Activated naive CD8-positive, alpha-beta T cell treated with anti-CD3 and anti-CD28 coated beads, Interleukin-2, amount 10 ng/mL, durations not matched to agents 7 days and 5 days (primary cell): ENCODE results near the gene SLIT3. TPM values are rescaled to one million over a fixed set of nuclear protein-coding genes. Genes with fewer than 3 reads are reported as not detected.

Source experiments
- ATAC-seq: fragments of 150-1000 bp; cut with Tn5 transposase; one replicate; pipeline ENCODE4 v1.10.0; 2021; ENCODE audit warnings: low read depth, moderate library complexity
- POLR2A ChIA-PET: fragments of 350-600 bp; sonication (Branson Sonifier 250); formaldehyde crosslinking; loops from one replicate; lab custom pipeline; 2021; ENCODE audit warnings: antibody characterized with exemption; lab: Charles Lee
- DNase-seq: peaks from one replicate; pipeline ENCODE4 v3.0.0; 2021
- H3K27ac Mint-ChIP-seq: one replicate; pipeline ENCODE4 v1.8.0; 2022; ENCODE audit warnings: mild to moderate bottlenecking, mixed read lengths
- H3K27me3 Mint-ChIP-seq: one replicate; pipeline ENCODE4 v1.8.0; 2022; ENCODE audit warnings: mild to moderate bottlenecking, moderate library complexity, mixed read lengths
- H3K36me3 Mint-ChIP-seq: one replicate; pipeline ENCODE4 v1.8.0; 2021; ENCODE audit warnings: mild to moderate bottlenecking, mixed read lengths
- H3K4me1 Mint-ChIP-seq: one replicate; pipeline ENCODE4 v1.8.0; 2021; ENCODE audit warnings: mixed read lengths
- H3K4me3 Mint-ChIP-seq: one replicate; pipeline ENCODE4 v1.8.0; 2022; ENCODE audit warnings: mild to moderate bottlenecking, moderate library complexity, mixed read lengths
- H3K9me3 Mint-ChIP-seq: one replicate; pipeline ENCODE4 v1.8.0; 2021; ENCODE audit warnings: mixed read lengths
- total RNA-seq, 2 experiments: library from RNA; stranded (reverse); gene quantifications; one replicate each; pipeline ENCODE4 v1.2.3, GENCODE V29; 2021

The SLIT3 gene
- total RNA-seq, 2 experiments from 2014 or later: not detected

- no peak overlapping the region for H3K27ac Mint-ChIP-seq
- H3K36me3 Mint-ChIP-seq: no peaks in the 10 kb centered on the region
- POLR2A ChIA-PET: no interaction called here
- H3K9me3 Mint-ChIP-seq: no peaks in the 10 kb centered on the region
- DNase-seq (no peak), ATAC-seq (no peak)
- no peaks in the 10 kb centered on the region for H3K27me3 Mint-ChIP-seq
- H3K4me3 Mint-ChIP-seq: no peak overlapping the region
- H3K4me1 Mint-ChIP-seq: peaks cover 22% of the 10 kb centered on the region
These were observed 504.1 kb downstream of the SLIT3 start for GRCh38 chr5:168796593-168797580.

GRCh38 chr5:168796000-168796399 lies 504.9 kb downstream of the SLIT3 start:
- Mint-ChIP-seq H3K4me3 (no peak overlapping the region), H3K9me3 (no peaks in the 10 kb centered on the region), H3K36me3 (no peaks in the 10 kb centered on the region), H3K4me1 (peaks cover 18% of the 10 kb centered on the region), H3K27ac (no peak overlapping the region), H3K27me3 (no peaks in the 10 kb centered on the region)
- ATAC-seq (no peak), DNase-seq (no peak)
- POLR2A ChIA-PET: no interaction called here

- Mint-ChIP-seq H3K27ac (no peak overlapping the region), H3K36me3 (no peaks in the 10 kb centered on the region), H3K9me3 (no peaks in the 10 kb centered on the region), H3K4me3 (no peak overlapping the region), H3K4me1 (peaks cover 18% of the 10 kb centered on the region), H3K27me3 (no peaks in the 10 kb centered on the region)
- DNase-seq: no peak
- POLR2A ChIA-PET: no interaction called here
- no peak for ATAC-seq
These were observed 506.8 kb downstream of the SLIT3 start for GRCh38 chr5:168793841-168794837.

- Mint-ChIP-seq H3K9me3 (no peaks in the 10 kb centered on the region), H3K27me3 (no peaks in the 10 kb centered on the region), H3K27ac (no peak overlapping the region), H3K4me1 (peaks cover 9% of the 10 kb centered on the region), H3K4me3 (no peak overlapping the region), H3K36me3 (no peaks in the 10 kb centered on the region)
- ATAC-seq (no peak), DNase-seq (no peak)
- POLR2A ChIA-PET: no interaction called here
These were observed 508.3 kb downstream of the SLIT3 start for GRCh38 chr5:168792678-168793077.

GRCh38 chr5:168790671-168791250 lies 510.2 kb downstream of the SLIT3 start:
- Mint-ChIP-seq H3K4me3 (no peak overlapping the region), H3K27me3 (no peaks in the 10 kb centered on the region), H3K4me1 (peaks cover 6% of the 10 kb centered on the region), H3K36me3 (no peaks in the 10 kb centered on the region), H3K9me3 (no peaks in the 10 kb centered on the region), H3K27ac (no peak overlapping the region)
- DNase-seq: no peak
- no peak for ATAC-seq
- POLR2A ChIA-PET: no interaction called here

- Mint-ChIP-seq H3K27me3 (no peaks in the 10 kb centered on the region), H3K4me1 (peaks cover 6% of the 10 kb centered on the region), H3K9me3 (no peaks in the 10 kb centered on the region), H3K27ac (no peak overlapping the region), H3K36me3 (no peaks in the 10 kb centered on the region), H3K4me3 (no peak overlapping the region)
- POLR2A ChIA-PET: no interaction called here
- no peak for ATAC-seq
- DNase-seq: no peak
These were observed 510.8 kb downstream of the SLIT3 start for GRCh38 chr5:168790002-168790635.

GRCh38 chr5:168788786-168789185 lies 512.2 kb downstream of the SLIT3 start:
- DNase-seq: no peak
- H3K4me1 Mint-ChIP-seq: peaks cover 2% of the 10 kb centered on the region
- no peaks in the 10 kb centered on the region for H3K9me3 Mint-ChIP-seq
- H3K27me3 Mint-ChIP-seq: no peaks in the 10 kb centered on the region
- no peak overlapping the region for H3K27ac Mint-ChIP-seq
- POLR2A ChIA-PET: no interaction called here
- ATAC-seq: no peak
- no peak overlapping the region for H3K4me3 Mint-ChIP-seq
- no peaks in the 10 kb centered on the region for H3K36me3 Mint-ChIP-seq

GRCh38 chr5:168788107-168788506 lies 512.8 kb downstream of the SLIT3 start:
- Mint-ChIP-seq H3K27me3 (peaks cover 1% of the 10 kb centered on the region), H3K4me3 (no peak overlapping the region), H3K9me3 (no peaks in the 10 kb centered on the region), H3K4me1 (no peaks in the 10 kb centered on the region), H3K36me3 (no peaks in the 10 kb centered on the region), H3K27ac (no peak overlapping the region)
- POLR2A ChIA-PET: no interaction called here
- DNase-seq (no peak), ATAC-seq (no peak)

- POLR2A ChIA-PET: interaction anchor here (0.6 kb wide), 1 partner anchor 51 kb away, joined by 4 read pairs; no protein-coding TSS in a partner anchor
- Mint-ChIP-seq H3K9me3 (no peaks in the 10 kb centered on the region), H3K4me1 (no peaks in the 10 kb centered on the region), H3K27me3 (peaks cover 7% of the 10 kb centered on the region), H3K36me3 (no peaks in the 10 kb centered on the region), H3K4me3 (no peak overlapping the region), H3K27ac (no peak overlapping the region)
- DNase-seq (no peak), ATAC-seq (no peak)
These were observed 514.8 kb downstream of the SLIT3 start for GRCh38 chr5:168786147-168786546.

GRCh38 chr5:168784454-168784853 lies 516.5 kb downstream of the SLIT3 start:
- no peak for ATAC-seq
- no peak overlapping the region for H3K4me3 Mint-ChIP-seq
- no peak for DNase-seq
- POLR2A ChIA-PET: no interaction called here
- H3K9me3 Mint-ChIP-seq: no peaks in the 10 kb centered on the region
- no peaks in the 10 kb centered on the region for H3K4me1 Mint-ChIP-seq
- no peaks in the 10 kb centered on the region for H3K36me3 Mint-ChIP-seq
- H3K27me3 Mint-ChIP-seq: peaks cover 7% of the 10 kb centered on the region
- H3K27ac Mint-ChIP-seq: no peak overlapping the region

GRCh38 chr5:168781941-168782571 lies 518.9 kb downstream of the SLIT3 start:
- H3K4me1 Mint-ChIP-seq: no peaks in the 10 kb centered on the region
- H3K9me3 Mint-ChIP-seq: no peaks in the 10 kb centered on the region
- POLR2A ChIA-PET: no interaction called here
- no peak overlapping the region for H3K4me3 Mint-ChIP-seq
- ATAC-seq (no peak), DNase-seq (no peak)
- H3K27me3 Mint-ChIP-seq: peaks cover 7% of the 10 kb centered on the region
- H3K27ac Mint-ChIP-seq: no peak overlapping the region
- H3K36me3 Mint-ChIP-seq: no peaks in the 10 kb centered on the region

- no peaks in the 10 kb centered on the region for H3K36me3 Mint-ChIP-seq
- POLR2A ChIA-PET: no interaction called here
- ATAC-seq: no peak
- H3K27ac Mint-ChIP-seq: no peak overlapping the region
- H3K4me1 Mint-ChIP-seq: no peaks in the 10 kb centered on the region
- no peak for DNase-seq
- peaks cover 7% of the 10 kb centered on the region for H3K27me3 Mint-ChIP-seq
- no peak overlapping the region for H3K4me3 Mint-ChIP-seq
- H3K9me3 Mint-ChIP-seq: no peaks in the 10 kb centered on the region
These were observed 520.1 kb downstream of the SLIT3 start for GRCh38 chr5:168780888-168781287.
